Thyroid gland (tissue), 4 donors: ENCODE data around the gene TEX19.

ENCODE experiments used
- CTCF ChIP-seq, 6 experiments: fragments of 200-600 bp in 3 of 6; fragments of 450-650 bp in 3 of 6; sonication (generic) in 3 of 6; IDR thresholded peaks; one replicate each; pipeline ENCODE4 v1.5.1; 2016 to 2019; ENCODE audit warnings: antibody characterized with exemption in 6 of 6, mild to moderate bottlenecking in 2 of 6, inconsistent platforms in 1 of 6, moderate library complexity in 1 of 6
- POLR2A ChIP-seq, 2 donors: fragments of 450-650 bp; IDR thresholded peaks; one replicate each; pipeline ENCODE4 v1.6.1; 2017; ENCODE audit warnings: antibody characterized with exemption in 2 of 2, mild to moderate bottlenecking in 2 of 2, moderate library complexity in 1 of 2

DNA sequence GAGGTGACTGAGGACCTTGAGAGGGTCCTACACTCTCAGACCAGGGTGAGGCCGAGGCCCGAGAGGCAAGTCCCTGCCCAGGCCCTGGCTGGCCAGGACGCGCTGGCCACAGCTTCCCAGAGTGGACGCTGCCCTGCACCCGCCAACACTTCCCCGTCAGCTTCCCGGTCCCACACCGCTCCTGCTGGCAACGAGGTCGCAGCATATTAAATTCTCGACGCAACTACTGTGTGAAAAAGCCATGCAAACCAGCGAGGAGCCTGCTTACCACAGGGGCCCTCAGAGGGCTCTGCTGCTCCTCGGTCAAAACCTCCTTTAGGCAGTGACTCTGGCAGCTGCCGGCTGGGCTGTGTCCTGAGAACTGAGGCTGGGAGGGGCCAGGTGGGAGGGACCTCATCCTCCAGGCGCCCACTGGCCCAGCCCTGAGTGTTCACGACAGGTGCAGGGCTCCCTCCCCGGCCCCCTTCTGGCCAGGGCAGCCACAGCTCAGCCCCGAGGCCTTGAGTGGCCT lies 2.1 kb upstream of the TEX19 start:
- TF ChIP-seq CTCF (IDR thresholded peaks at IDR 0.05) (no peak), POLR2A (IDR thresholded peaks at IDR 0.05) (peak in 1 of 2 donors; percentile 49)
